Calu3 (cell line): ENCODE results near the gene PADI1. TPM values are rescaled to one million over a fixed set of nuclear protein-coding genes. Genes with fewer than 3 reads are reported as not detected.

Experiments
- BruUV-seq: library from RNA; stranded (reverse); fragments of 400-500 nt; replicated peaks from 2 replicates; lab custom pipeline; 2021; lab: Mats Ljungman, UMichigan
- CTCF ChIA-PET: fragments of 300-600 bp; sonication (Branson Sonifier 250); formaldehyde crosslinking; loops from one replicate; lab custom pipeline; 2022; ENCODE audit warnings: antibody characterized with exemption; lab: Charles Lee
- DNase-seq: peaks from one replicate; pipeline ENCODE4 v3.0.0; 2022
- H3K27ac Mint-ChIP-seq: one replicate; pipeline ENCODE4 v1.8.0; 2022; ENCODE audit warnings: mixed read lengths; ENCODE audit not compliant: unreplicated experiment
- H3K27me3 Mint-ChIP-seq: one replicate; pipeline ENCODE4 v1.8.0; 2022; ENCODE audit warnings: mixed read lengths; ENCODE audit not compliant: unreplicated experiment
- H3K36me3 Mint-ChIP-seq: one replicate; pipeline ENCODE4 v1.8.0; 2022; ENCODE audit warnings: mild to moderate bottlenecking, moderate library complexity, mixed read lengths; ENCODE audit not compliant: insufficient read depth, unreplicated experiment
- H3K4me1 Mint-ChIP-seq: one replicate; pipeline ENCODE4 v1.8.0; 2022; ENCODE audit warnings: mild to moderate bottlenecking, low read depth, mixed read lengths; ENCODE audit not compliant: unreplicated experiment
- H3K4me3 Mint-ChIP-seq: one replicate; pipeline ENCODE4 v1.8.0; 2022; ENCODE audit warnings: mild to moderate bottlenecking, low read depth, moderate library complexity, mixed read lengths; ENCODE audit not compliant: unreplicated experiment
- H3K9me3 Mint-ChIP-seq: one replicate; pipeline ENCODE4 v1.8.0; 2022; ENCODE audit warnings: low read depth, mixed read lengths; ENCODE audit not compliant: unreplicated experiment
- CTCF ChIP-seq: fragments of 200-600 bp; IDR thresholded peaks from one replicate; pipeline ENCODE4 v1.8.0; 2022; ENCODE audit warnings: antibody characterized with exemption; ENCODE audit not compliant: unreplicated experiment
- intact Hi-C: fragments of 100-400 bp; cut with micrococcal nuclease; formaldehyde crosslinking; loops from one replicate; pipeline ENCODE4 v1.10.0; 2022; ENCODE audit not compliant: unreplicated experiment
- total RNA-seq: library from RNA; stranded (reverse); gene quantifications from 2 replicates; pipeline ENCODE4 v1.2.3, GENCODE V29; 2022

The PADI1 gene
- total RNA-seq, 1 experiment from 2014 or later, result 2.3 TPM

- Mint-ChIP-seq H3K4me3 (no peak overlapping the region), H3K9me3 (no peaks in the 10 kb centered on the region), H3K27ac (no peak overlapping the region), H3K36me3 (no peaks in the 10 kb centered on the region), H3K4me1 (no peaks in the 10 kb centered on the region), H3K27me3 (peaks cover 15% of the 10 kb centered on the region)
- DNase-seq, result no peak
- intact Hi-C loops, result no loop called here
- CTCF ChIA-PET, result no interaction called here
- TF ChIP-seq CTCF, result no peak
- no TSS peak for BruUV-seq
Measured at GRCh38 chr1:17281775-17282181, 76.8 kb downstream of the PADI1 start.

DNA sequence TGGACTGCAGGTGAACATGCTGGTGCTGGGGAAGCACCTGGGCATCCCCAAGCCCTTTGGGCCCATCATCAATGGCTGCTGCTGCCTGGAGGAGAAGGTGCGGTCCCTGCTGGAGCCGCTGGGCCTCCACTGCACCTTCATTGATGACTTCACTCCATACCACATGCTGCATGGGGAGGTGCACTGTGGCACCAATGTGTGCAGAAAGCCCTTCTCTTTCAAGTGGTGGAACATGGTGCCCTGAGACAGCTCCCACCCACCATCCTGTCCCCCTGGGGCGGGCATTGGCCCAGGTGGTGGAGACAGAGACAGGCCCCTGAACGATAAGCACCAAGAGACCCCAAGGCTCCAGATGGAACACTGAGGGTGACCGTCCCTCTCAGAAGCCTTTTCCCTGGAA lies 77.9 kb downstream of the PADI1 start:
- no peak for DNase-seq
- H3K4me3 Mint-ChIP-seq, result no peak overlapping the region
- H3K27me3 Mint-ChIP-seq, result peaks cover 15% of the 10 kb centered on the region
- intact Hi-C loops, result no loop called here
- TF ChIP-seq CTCF, result no peak
- no peaks in the 10 kb centered on the region for H3K9me3 Mint-ChIP-seq
- CTCF ChIA-PET, result no interaction called here
- no peaks in the 10 kb centered on the region for H3K36me3 Mint-ChIP-seq
- BruUV-seq, result no TSS peak
- H3K4me1 Mint-ChIP-seq, result peaks cover 5% of the 10 kb centered on the region
- H3K27ac Mint-ChIP-seq, result no peak overlapping the region

- Mint-ChIP-seq H3K4me1 (peaks cover 5% of the 10 kb centered on the region), H3K9me3 (no peaks in the 10 kb centered on the region), H3K4me3 (no peak overlapping the region), H3K27ac (no peak overlapping the region), H3K27me3 (peaks cover 12% of the 10 kb centered on the region), H3K36me3 (no peaks in the 10 kb centered on the region)
- no TSS peak for BruUV-seq
- intact Hi-C loops, result no loop called here
- TF ChIP-seq CTCF, result no peak
- CTCF ChIA-PET, result no interaction called here
- DNase-seq, result no peak
Measured at GRCh38 chr1:17286646-17287045, 81.7 kb downstream of the PADI1 start.

GRCh38 chr1:17287130-17287776 lies 82.3 kb downstream of the PADI1 start:
- intact Hi-C loops, result no loop called here
- Mint-ChIP-seq H3K27me3 (peaks cover 6% of the 10 kb centered on the region), H3K9me3 (no peaks in the 10 kb centered on the region), H3K27ac (no peak overlapping the region), H3K4me3 (no peak overlapping the region), H3K36me3 (no peaks in the 10 kb centered on the region), H3K4me1 (peaks cover 8% of the 10 kb centered on the region)
- CTCF ChIA-PET, result interaction anchor here (0.5 kb wide), 1 partner anchor 209 kb away, joined by 3 read pairs; no protein-coding TSS in a partner anchor
- BruUV-seq, result no TSS peak
- peak; percentile 25 for DNase-seq
- no peak for TF ChIP-seq CTCF
